Measurements from ENCODE around the gene CRYM. TPM values are rescaled to one million over a fixed set of nuclear protein-coding genes. Genes with fewer than 3 reads are reported as not detected.
"Not testable (repeated sequence)": the region's sequence is repeated elsewhere in the genome, so short reads cannot be mapped to it uniquely, and the experiment has no call there.

CRYM gene
- total RNA-seq, 4 donors from 2014 or later, result 0.27 to 0.79 TPM; not detected in 2

DNA sequence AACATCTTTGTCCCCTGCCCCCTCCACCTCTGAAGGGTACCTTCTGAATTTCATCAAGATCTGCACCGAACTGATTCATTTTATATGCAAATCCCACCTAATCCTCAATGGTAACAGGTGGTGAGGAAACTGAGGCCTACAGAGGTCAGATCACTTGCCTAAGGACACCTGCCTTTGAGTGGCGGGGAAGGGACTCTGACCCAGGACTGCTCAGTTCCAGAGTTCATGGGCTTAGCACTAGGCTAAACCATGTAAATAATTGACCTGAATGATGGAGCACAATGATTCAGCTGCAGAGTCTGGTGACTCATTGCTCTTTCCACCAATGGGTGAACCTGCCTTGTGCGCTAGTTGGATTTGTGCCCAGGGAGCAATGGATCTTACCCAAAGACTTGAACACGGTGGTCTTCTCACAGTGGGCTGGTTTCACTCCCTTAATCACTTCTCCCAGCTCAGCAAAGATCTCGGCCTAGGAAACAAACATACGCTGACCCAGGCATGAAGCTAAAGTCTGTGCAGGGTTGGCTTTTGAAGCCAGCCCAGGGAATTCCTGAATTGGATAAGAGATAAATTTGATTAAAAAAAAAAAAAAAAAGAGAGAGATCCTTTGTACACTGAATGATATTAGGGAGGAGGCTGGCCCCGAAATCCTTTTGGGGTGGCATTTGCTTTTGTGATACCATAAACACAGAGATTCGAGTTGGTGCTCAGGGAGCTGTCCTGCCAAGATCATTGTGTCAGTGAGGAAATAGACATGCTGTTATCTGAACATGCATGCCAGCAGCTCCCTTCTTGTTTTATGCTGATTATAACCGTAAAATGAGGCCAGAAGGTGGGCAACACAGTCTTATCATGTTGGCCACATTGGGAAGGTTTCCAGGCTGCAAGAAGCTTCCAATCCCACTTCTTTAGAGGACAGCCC lies 17.0 kb downstream of the CRYM start:
- ATAC-seq, result no peak
- 84 to 88% methylated on average over 1 to 6 of the region's 9 CpGs for WGBS, 2 donors (ENCODE audit: low coverage in 1 of 2)

GRCh38 chr16:21257284-21257683 lies 20.8 kb downstream of the CRYM start:
- WGBS, 2 donors (ENCODE audit: low coverage in 1 of 2), result 80 to 100% methylated on average over 1 to 4 of the region's 4 CpGs
- no peak for TF ChIP-seq POLR2AphosphoS5 (IDR thresholded peaks at IDR 0.05)
- H3K36me3 ChIP-seq, result no peaks in the 10 kb centered on the region
- no peaks in the 10 kb centered on the region for H3K27me3 ChIP-seq
- H3K4me3 ChIP-seq, result no peak overlapping the region
- no peaks in the 10 kb centered on the region for H3K9me3 ChIP-seq
- no peaks in the 10 kb centered on the region for H3K4me1 ChIP-seq
- no peak overlapping the region for H3K27ac ChIP-seq
- ATAC-seq, result no peak

More for the DNA sequence above, 17.0 kb downstream of the CRYM start:
- Histone ChIP-seq H3K27ac (no peak overlapping the region), H3K4me1 (no peaks in the 10 kb centered on the region), H3K9me3 (no peaks in the 10 kb centered on the region), H3K36me3 (no peaks in the 10 kb centered on the region), H3K4me3 (no peak overlapping the region), H3K27me3 (no peaks in the 10 kb centered on the region)
- no peak for TF ChIP-seq POLR2AphosphoS5 (IDR thresholded peaks at IDR 0.05)
- TF ChIP-seq CTCF (IDR thresholded peaks at IDR 0.05), result no peak
- no peak for TF ChIP-seq POLR2A (IDR thresholded peaks at IDR 0.05)
- TF ChIP-seq EP300 (IDR thresholded peaks at IDR 0.05), result no peak

DNA sequence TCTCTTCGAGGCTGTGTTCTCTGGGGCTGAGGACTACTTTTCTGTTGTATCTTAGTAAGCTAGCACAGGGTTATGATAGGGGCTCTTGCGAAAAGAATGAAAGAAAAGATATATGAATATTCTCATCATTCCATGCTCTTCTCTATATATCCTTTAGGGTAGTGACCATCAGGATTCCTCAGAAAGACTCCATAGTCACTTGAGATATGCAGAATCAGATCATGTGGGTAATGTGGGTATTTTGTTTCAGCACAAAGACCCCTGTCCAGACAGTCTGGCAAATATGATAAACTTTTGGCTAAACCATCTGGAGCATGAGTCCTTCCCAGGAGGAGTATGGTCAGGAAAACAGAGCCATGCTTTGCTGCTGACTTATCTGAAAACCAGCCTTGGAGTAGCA lies 21.5 kb downstream of the CRYM start:
- Histone ChIP-seq H3K9me3 (no peaks in the 10 kb centered on the region), H3K36me3 (no peaks in the 10 kb centered on the region), H3K27me3 (no peaks in the 10 kb centered on the region), H3K4me1 (no peaks in the 10 kb centered on the region), H3K4me3 (no peak overlapping the region), H3K27ac (no peak overlapping the region)
- no peak for ATAC-seq
- no peak for TF ChIP-seq POLR2A (IDR thresholded peaks at IDR 0.05)
- no peak for TF ChIP-seq CTCF (IDR thresholded peaks at IDR 0.05)
- no peak for TF ChIP-seq EP300 (IDR thresholded peaks at IDR 0.05)
- TF ChIP-seq POLR2AphosphoS5 (IDR thresholded peaks at IDR 0.05), result no peak
- 82 to 83% methylated on average over 2 of the region's 2 CpGs for WGBS, 2 donors (ENCODE audit: low coverage in 1 of 2)

GRCh38 chr16:21253470-21253869 lies 24.6 kb downstream of the CRYM start:
- Histone ChIP-seq H3K27ac (no peak overlapping the region), H3K4me1 (no peaks in the 10 kb centered on the region), H3K36me3 (no peaks in the 10 kb centered on the region), H3K27me3 (peaks cover 13% of the 10 kb centered on the region), H3K4me3 (no peak overlapping the region), H3K9me3 (no peaks in the 10 kb centered on the region)
- ATAC-seq, result no peak
- TF ChIP-seq EP300 (IDR thresholded peaks at IDR 0.05) (no peak), CTCF (IDR thresholded peaks at IDR 0.05) (no peak), POLR2AphosphoS5 (IDR thresholded peaks at IDR 0.05) (no peak), POLR2A (IDR thresholded peaks at IDR 0.05) (no peak)
- WGBS, 2 donors (ENCODE audit: low coverage in 1 of 2), result 89 to 91% methylated on average over 3 of the region's 3 CpGs

DNA sequence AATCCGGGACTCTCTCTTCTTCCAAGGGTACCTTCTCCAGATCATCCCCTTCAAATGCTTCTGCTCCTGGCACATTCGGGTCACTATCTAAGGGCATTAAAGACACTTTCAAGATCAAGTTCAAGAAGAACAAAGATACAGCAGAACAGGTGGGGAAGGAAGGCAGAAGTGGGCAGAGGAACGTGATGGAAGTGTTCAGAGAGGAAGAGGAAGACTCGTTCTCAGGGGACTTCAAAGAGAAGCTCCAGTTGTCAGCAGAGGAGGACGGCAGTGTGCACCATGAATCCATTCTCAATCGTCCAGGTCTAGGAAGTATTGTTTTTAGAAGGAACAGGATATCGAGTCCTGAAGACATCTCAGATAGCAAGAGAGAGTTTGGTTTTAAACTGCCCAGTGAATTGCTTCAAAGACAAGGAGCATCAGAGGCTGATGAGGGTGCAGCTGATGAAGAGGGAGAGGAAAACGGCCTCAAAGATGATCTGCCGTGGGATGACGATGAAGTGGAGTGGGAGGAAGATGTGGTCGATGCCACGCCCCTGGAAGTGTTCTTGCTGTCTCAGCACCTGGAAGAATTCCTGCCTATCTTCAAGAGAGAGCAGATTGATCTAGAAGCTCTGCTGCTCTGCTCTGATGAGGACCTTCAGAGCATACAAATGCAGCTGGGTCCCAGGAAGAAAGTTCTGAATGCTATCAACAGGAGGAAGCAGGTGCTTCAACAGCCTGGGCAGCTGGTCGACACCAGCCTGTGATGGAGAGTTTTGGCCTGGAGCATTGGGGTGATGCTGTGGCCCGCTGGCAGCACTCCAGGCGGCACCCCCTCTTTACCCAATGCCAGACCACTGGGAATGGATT lies 27.8 kb downstream of the CRYM start:
- Histone ChIP-seq H3K36me3 (no peaks in the 10 kb centered on the region), H3K27ac (no peak overlapping the region), H3K4me1 (no peaks in the 10 kb centered on the region), H3K27me3 (peaks cover 13% of the 10 kb centered on the region), H3K4me3 (no peak overlapping the region), H3K9me3 (no peaks in the 10 kb centered on the region)
- no peak for ATAC-seq
- WGBS, 2 donors (ENCODE audit: low coverage in 1 of 2), result 73 to 83% methylated on average over 8 to 12 of the region's 15 CpGs
- TF ChIP-seq POLR2AphosphoS5 (IDR thresholded peaks at IDR 0.05) (no peak), POLR2A (IDR thresholded peaks at IDR 0.05) (no peak), EP300 (IDR thresholded peaks at IDR 0.05) (no peak), CTCF (IDR thresholded peaks at IDR 0.05) (no peak)

- WGBS, 2 donors (ENCODE audit: low coverage in 1 of 2), result 72 to 75% methylated on average over 1 to 4 of the region's 4 CpGs
- H3K27me3 ChIP-seq, result peaks cover 13% of the 10 kb centered on the region
- not testable (repeated sequence) for H3K4me3 ChIP-seq
Observed at GRCh38 chr16:21248179-21248578, 29.9 kb downstream of the CRYM start.

More at GRCh38 chr16:21248179-21248578, 29.9 kb downstream of the CRYM start:
- not testable (repeated sequence) for ATAC-seq, H3K9me3 ChIP-seq, H3K27ac ChIP-seq, H3K36me3 ChIP-seq, H3K4me1 ChIP-seq

All from gastroesophageal sphincter (tissue), 4 donors.